ELR (cell line): Measurements from ENCODE around the gene APLP2.
"Not testable (repeated sequence)": the region's sequence is repeated elsewhere in the genome, so short reads cannot be mapped to it uniquely, and the experiment has no call there.

Source experiments
- DNase-seq: peaks from one replicate; pipeline ENCODE4 v3.0.0-alpha.2; 2015; ENCODE audit warnings: low read depth

The APLP2 gene

DNA sequence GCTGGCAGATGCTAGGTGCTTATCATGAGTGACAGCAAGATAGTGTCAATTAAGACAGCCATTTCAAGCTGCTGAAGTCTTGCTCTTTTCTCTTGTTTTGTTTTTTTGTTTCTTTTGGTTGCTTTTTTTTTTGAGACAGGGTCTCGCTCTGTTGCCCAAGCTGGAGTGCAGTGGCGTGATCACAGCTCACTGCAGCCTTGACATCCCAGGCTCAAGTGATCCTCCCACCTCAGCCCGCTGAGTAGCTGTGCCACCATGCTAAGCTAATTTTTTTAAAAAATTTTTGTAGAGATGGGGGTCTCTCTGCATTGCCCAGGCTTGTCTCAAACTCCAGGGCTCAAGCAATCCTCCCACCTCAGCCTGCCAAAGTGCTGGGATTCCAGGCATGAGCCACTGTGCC is 102.3 kb downstream of the APLP2 start:
- not testable (repeated sequence) for DNase-seq

GRCh38 chr11:130174642-130175041 is 104.9 kb downstream of the APLP2 start:
- no peak for DNase-seq

DNA sequence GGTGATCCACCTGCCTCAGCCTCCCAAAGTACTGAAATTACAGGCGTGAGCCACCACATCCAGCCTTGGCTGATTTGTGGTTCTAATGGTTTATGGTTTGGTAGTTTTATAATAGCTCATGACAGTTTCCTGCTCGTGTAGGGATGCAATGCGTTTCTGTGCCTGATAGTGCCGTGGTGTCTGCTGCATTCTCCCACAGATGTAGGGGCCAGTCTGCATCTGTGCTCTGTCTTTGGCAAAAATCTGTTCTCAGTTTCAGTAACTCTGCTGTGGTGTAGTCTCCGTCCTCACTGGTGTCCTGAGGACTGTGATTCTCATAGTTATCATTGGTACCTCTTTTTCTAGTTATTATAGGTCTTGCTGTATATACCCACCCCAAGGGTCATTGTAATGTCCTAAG is 106.2 kb downstream of the APLP2 start:
- DNase-seq: no peak

GRCh38 chr11:130177782-130178181 is 108.1 kb downstream of the APLP2 start:
- DNase-seq: no peak

DNA sequence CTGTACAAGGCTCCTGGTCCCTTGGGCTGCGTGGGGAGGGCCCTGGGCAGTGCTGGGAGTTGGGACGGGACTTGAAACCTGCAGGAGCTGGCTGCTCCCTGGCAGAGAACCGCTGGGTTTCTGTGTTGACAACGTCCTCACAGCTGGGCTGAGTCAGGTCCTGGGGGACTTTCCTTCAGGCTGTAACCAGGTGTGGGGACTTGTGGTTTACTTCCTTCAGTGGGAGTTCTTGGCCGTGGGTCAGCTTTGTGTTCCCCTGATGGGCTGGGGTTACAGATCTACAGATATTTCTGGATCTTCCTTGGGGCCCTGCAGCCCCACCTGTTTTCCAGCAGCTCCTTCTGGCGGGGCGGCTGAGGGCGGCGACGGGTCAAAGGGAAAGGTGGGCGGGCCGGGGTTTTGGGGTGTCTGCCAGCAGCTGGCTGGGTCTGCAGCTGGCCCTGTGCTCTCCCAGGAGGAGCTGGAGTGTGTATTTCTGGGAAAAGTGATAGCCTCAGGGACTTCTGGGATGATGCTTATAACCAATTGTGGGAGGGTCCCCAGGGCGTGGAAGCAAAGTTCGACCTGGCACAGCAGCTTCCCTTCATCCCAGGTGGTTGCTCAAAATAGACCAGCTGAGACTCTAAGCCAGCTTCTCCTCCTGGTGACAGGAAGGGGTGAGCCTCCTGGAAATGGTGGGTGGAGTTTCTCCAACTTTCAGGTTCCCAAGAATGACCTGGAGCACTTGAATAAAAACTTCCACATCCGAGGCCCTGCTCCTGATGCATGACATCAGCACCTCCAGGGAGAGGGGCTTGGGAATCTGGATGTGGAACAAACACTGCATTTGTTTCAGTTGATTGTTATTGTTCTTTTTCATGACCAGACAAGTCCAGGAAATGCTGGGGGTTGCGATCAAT is 109.0 kb downstream of the APLP2 start:
- no peak for DNase-seq

- no peak for DNase-seq
Observed at GRCh38 chr11:130179396-130180306, 110.0 kb downstream of the APLP2 start.

- no peak for DNase-seq
Observed at GRCh38 chr11:130180491-130180890, 110.8 kb downstream of the APLP2 start.

GRCh38 chr11:130180896-130181294 is 111.2 kb downstream of the APLP2 start:
- no peak for DNase-seq

GRCh38 chr11:130181295-130182272 is 111.9 kb downstream of the APLP2 start:
- peak; percentile 82 for DNase-seq

- DNase-seq: no peak
Observed at GRCh38 chr11:130183878-130184610, 114.3 kb downstream of the APLP2 start.

DNA sequence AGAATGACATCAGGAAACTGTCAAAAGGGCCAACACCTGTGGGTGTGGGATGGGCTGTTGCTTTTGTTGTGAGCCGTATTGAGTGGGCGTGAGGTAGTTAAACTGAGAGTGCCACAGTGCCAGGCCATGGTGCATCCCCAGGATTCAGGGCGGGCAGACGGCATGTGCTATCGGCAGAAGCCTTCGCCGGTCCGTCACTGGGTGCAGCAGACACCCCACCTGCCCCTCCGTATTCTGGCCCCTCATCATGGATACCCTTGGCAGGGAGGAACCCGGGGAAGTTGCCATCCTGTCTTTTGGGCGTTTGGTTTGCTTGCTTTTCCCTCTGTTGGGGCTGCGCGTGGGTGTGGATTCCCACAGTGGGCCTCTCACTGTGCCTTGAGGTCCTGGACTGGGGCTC is 117.4 kb downstream of the APLP2 start:
- DNase-seq: no peak

GRCh38 chr11:130188047-130188446 is 118.4 kb downstream of the APLP2 start:
- DNase-seq: no peak

DNA sequence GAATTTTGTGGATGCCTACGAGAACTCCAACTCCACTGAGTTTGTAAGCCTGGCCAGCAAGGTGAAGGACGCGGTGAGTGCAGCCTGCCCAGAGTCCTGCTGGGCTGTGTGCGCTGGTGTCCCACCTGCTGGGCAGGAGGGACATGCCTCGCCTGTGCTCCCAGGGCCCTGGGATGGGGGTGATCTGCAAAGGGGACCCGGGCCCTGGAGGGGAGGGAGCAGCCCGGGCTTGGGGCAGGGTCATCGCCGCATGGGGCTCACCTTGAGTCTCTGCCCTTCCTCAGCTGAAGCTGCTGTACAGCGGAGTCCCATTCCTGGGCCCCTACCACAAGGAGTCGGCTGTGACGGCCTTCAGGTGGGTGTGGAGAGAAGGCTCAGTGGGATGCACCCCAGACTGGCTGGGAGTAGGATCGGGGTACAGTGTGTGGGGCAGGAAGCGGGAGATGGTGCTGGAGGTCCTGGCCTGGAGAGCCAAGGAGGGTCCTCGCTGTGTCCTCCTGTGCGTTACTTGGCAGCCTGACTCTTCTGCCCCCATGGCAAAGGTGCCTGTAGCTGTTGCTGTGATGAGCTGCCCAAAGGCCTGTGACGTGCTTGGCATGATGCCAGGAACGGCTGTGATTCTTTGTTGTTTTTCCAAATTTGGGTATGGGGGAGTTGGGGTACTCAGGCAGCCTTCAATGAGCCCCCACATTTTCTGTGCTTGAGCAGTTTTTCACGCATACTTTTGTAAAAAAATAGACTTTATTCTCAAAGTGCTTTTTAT is 119.1 kb downstream of the APLP2 start:
- DNase-seq: no peak

GRCh38 chr11:130189492-130190210 is 120.0 kb downstream of the APLP2 start:
- DNase-seq: no peak

DNA sequence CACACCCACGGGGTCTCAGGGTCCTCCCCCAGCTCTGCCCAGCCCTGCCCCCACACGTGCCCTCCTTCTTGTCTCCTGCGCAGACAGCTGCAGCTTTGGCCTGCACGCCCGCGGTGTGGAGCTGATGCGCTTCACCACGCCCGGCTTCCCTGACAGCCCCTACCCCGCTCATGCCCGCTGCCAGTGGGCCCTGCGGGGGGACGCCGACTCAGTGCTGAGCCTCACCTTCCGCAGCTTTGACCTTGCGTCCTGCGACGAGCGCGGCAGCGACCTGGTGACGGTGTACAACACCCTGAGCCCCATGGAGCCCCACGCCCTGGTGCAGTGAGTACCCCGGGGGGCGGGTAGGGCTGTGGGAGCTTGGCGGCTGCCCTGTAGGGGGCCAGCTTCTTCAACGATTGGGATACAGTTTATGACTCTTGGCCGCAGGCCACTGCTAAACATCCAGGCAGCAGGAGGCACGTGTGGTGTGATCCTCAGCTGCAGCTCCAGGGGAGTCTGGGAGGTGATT is 120.7 kb downstream of the APLP2 start:
- no peak for DNase-seq

DNA sequence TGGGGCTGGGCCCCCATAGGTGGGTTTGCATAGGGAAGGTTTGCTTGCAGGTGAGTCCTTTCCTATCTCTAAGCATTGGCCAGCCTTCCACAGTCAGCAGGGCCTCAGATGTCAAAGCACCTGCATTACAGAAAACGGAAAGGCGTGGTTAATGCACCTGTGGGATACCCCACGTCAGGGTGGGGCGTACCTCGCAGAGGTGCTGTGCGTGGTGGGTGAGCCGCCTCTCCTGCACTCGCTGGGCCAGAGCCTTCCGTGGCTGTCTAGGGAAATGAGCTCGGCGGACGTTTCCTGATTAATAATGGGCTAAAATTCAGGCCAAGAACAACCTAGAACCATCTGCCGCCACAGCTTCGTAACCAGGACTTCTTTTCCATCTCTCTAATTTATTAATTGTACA is 122.2 kb downstream of the APLP2 start:
- no peak for DNase-seq

DNA sequence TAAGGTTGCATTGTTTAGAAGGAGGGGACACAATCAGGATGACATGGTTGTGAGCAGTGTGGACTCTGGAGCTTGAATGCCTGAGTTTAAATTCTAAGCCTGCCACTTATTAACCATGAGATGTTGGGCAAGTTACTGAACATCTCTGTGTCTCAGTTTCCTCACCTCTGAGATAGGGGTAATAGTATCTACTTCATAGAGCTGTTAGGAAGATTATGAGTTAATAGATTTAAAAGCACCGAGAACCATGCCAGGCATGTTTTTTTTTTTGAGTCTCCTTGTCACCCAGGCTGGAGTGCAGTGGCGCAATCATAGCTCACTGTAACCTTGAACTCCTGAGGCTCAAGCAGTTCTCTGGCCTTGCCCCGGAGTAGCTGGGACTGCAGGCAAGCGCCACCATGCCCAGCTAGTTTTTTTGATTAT is 123.2 kb downstream of the APLP2 start:
- no peak for DNase-seq

GRCh38 chr11:130193551-130193950 is 123.9 kb downstream of the APLP2 start:
- DNase-seq: not testable (repeated sequence)
